Measurements from ENCODE around the gene KRT78. TPM values are rescaled to one million over a fixed set of nuclear protein-coding genes. Genes with fewer than 3 reads are reported as not detected.

The KRT78 gene
- total and polyA plus RNA-seq, 8 donors: 0.14 to 0.21 (median 0.14) TPM; not detected in 5

DNA sequence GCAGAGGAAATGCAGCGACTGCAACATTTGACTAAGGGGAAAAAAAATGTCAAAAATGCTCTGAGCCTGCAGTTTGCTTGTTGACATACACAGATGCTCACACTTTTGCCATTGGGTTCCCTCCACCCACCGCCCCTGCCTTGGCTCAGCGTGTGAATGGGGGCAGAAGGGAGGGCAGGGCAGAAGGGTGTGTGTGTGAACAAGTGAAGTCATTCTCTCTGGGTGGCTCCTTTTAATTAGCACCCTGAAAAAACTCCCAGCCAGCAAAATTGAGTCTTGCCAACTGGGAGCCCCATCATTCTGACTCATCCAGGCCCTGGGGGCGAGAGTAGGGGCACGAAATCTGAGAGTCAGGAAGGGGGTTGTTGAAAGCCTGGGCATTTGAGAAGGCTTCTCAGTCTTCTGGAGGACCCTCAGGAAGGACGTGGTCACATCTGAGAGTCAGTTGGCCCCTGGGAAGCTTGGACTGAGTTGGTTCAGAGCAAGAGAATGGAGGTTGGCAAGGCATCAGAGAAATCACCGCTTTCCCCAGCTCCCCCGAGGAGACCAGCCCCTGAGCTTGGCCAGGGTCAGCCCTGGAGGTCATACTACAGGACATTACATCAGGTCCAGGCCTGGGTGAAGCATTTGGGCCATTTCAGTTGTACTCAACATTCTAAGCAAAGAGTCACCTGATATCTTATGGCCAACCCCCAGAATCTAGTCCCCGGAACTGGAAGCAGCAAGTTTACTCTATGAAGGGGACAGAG is 22.7 kb upstream of the KRT78 start:
- TF ChIP-seq, protein P1, sequence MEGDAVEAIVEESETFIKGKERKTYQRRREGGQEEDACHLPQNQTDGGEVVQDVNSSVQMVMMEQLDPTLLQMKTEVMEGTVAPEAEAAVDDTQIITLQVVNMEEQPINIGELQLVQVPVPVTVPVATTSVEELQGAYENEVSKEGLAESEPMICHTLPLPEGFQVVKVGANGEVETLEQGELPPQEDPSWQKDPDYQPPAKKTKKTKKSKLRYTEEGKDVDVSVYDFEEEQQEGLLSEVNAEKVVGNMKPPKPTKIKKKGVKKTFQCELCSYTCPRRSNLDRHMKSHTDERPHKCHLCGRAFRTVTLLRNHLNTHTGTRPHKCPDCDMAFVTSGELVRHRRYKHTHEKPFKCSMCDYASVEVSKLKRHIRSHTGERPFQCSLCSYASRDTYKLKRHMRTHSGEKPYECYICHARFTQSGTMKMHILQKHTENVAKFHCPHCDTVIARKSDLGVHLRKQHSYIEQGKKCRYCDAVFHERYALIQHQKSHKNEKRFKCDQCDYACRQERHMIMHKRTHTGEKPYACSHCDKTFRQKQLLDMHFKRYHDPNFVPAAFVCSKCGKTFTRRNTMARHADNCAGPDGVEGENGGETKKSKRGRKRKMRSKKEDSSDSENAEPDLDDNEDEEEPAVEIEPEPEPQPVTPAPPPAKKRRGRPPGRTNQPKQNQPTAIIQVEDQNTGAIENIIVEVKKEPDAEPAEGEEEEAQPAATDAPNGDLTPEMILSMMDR (IDR thresholded peaks at IDR 0.05): no peak
- intact Hi-C loops (cut with DNase I): no loop called here
- H3K27me3 ChIP-seq: peaks cover 0 to 5% of the 10 kb centered on the region in 2 donors
- no peaks in the 10 kb centered on the region for H3K9me3 ChIP-seq
- peaks cover 21 to 45% of the 10 kb centered on the region in 2 donors for H3K4me1 ChIP-seq
- DNase-seq (peak in 2 of 4 donors; percentile 44 to 72), ATAC-seq (peak; percentile 12)
- no peaks in the 10 kb centered on the region for H3K36me3 ChIP-seq
- peak overlapping the region; percentile 48 to 58 for H3K27ac ChIP-seq
- H3K4me3 ChIP-seq: no peak overlapping the region

DNA sequence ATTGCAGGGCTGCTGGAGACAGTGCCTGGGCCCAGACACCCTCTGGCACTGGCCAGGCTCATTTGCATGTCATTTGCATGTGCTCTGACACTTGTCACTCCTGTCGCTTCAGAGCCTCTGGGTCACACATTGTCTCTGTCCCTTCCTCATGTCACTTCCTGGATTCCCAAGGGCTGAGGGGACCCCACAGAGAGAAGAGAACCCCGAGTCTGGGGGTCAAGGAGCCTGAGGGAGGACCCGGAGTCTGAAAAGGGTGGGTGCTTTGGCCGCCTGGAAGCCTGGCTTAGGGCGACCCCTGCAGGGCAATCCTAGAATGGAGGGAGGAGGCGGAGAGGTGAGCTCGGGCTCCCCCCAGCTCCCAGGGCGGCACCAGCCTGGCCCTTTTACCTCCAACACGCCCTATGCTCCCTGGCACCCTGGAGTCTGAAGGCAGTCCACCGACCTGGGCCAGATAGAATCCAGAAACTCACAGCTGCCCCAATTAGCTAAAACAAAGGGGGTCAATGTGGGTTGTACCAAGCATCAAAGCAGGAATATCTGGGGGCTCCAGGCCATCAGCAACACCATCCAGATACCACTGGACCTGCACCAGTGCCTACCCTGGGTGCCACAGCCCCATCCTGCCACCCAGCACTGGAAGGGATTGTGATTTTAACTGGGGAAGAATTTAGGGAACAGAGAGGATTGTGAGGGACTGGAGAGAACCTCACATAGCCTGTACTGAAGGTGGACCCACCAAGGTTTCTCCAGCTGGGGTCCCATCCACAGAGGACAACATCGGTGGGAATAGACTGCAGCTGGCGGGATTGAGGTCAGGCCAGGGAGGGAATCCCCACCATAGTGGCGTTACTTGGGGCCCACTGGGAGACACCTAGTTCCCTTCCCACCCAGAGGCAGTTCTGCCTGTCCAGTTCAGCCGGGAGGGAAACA is 21.8 kb upstream of the KRT78 start:
- H3K27ac ChIP-seq: peak overlapping the region; percentile 10 to 58
- intact Hi-C loops (cut with DNase I): no loop called here

DNA sequence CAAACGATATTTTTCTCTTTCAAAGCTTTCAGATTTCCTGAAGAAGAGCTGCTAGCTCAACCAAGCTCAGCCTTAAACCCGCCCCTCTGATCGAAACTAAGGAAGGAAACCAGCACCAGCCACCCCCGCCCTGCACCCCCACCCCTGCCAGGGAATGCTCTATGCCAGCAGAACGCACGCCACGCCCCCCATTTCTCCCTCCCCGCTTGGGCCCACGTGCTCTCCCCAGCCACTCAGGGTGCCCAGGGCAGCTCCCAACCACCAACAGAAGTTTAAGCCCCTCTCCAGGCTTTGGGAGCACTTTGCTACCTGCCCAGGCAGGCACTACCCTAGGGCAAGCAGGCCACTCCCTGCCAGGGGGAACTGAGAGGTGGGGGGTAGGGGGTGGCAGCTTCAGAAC is 18.8 kb upstream of the KRT78 start:
- peaks cover 7 to 27% of the 10 kb centered on the region in 2 donors for H3K4me1 ChIP-seq
- ATAC-seq (peak; percentile 50), DNase-seq (peak in 3 of 4 donors; percentile 28 to 84 (median 73))
- H3K27me3 ChIP-seq: no peaks in the 10 kb centered on the region
- no peak overlapping the region for H3K4me3 ChIP-seq
- H3K27ac ChIP-seq: no peak overlapping the region
- H3K36me3 ChIP-seq: no peaks in the 10 kb centered on the region
- H3K9me3 ChIP-seq: no peaks in the 10 kb centered on the region
- intact Hi-C loops (cut with DNase I): loop anchor here in 1 of 2 donors (5.0 kb wide), 1 partner anchor 490 kb away; no protein-coding TSS in a partner anchor
- TF ChIP-seq, protein P1 (IDR thresholded peaks at IDR 0.05): no peak

More for the DNA sequence above, 21.8 kb upstream of the KRT78 start:
- Histone ChIP-seq H3K36me3 (no peaks in the 10 kb centered on the region), H3K9me3 (no peaks in the 10 kb centered on the region), H3K4me3 (no peak overlapping the region), H3K4me1 (peaks cover 21 to 45% of the 10 kb centered on the region in 2 donors), H3K27me3 (peaks cover 0 to 5% of the 10 kb centered on the region in 2 donors)
- peak; percentile 69 for ATAC-seq
- TF ChIP-seq, protein P1 (IDR thresholded peaks at IDR 0.05): peak; percentile 56 to 76
- peak in 3 of 4 donors; percentile 40 to 87 (median 62) for DNase-seq

DNA sequence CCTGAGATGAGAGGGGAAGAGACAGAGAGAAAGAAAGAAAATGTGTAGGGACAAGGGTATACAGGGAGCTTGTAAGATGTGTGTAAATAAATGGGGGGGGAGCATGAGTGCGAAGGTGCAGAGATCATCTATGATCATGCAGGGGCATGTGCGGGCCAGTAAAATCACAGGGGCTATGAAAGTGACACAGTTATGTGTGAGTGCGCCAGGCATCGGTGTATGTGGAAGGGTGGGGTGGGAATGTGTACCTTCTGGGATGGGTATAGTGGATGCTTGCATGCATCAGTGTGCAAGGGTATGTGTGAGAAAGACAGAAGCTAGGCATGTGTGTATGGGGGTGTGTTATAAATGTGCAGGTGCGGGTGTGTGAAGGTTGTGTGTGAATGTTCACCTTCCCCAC is 18.4 kb upstream of the KRT78 start:
- TF ChIP-seq, protein P1 (IDR thresholded peaks at IDR 0.05): no peak
- Histone ChIP-seq H3K4me1 (peaks cover 7 to 24% of the 10 kb centered on the region in 2 donors), H3K9me3 (no peaks in the 10 kb centered on the region), H3K4me3 (no peak overlapping the region), H3K27me3 (no peaks in the 10 kb centered on the region), H3K27ac (no peak overlapping the region), H3K36me3 (no peaks in the 10 kb centered on the region)
- peak in 1 of 4 donors; percentile 13 for DNase-seq
- intact Hi-C loops (cut with DNase I): loop anchor here in 1 of 2 donors (5.0 kb wide), 1 partner anchor 490 kb away; no protein-coding TSS in a partner anchor
- ATAC-seq: no peak

Data from left lung (tissue), 10 donors.